G401.6 (cell line): Measurements from ENCODE around the gene MYOG.

ENCODE experiments used
- FAIRE-seq: peaks from 2 replicates; lab custom pipeline; 2012; peaks lifted over from hg19 to GRCh38; lab: Jason Lieb, UNC

The MYOG gene

DNA sequence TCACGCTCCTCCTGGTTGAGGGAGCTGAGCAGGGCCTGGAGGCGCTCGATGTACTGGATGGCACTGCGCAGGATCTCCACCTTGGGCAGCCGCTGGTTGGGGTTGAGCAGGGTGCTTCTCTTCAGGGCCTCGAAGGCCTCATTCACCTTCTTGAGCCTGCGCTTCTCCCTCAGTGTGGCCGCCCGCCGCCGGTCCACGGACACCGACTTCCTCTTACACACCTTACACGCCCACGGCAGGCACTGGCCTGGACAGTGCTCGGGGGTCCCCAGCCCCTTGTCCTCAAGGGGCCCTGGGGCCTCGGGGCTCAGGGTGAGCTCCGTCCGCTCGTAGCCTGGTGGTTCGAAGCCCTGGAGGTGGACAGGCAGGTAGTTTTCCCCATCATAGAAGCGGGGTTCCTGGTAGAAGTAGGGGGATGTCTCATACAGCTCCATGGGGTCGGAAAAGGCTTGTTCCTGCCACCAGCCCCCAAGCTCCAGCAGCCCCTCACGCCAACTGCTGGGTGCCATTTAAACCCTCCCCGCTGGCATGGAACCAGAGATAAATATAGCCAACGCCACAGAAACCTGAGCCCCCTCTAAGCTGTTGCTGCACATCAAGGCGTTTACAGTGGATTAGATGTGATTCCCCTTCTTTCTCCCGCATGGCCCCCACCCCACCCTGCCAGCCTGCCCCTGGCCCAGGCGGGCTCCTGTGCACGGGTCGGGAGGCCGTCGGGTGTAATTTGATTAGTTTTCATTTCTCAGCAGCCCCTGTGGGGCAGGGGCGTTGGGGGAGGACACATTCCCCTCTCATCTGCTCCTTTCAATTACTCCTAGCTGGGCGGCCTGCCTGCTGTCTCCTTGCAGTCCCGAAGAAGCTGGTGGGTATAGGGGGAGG, at the start of gene MYOG:
Gene MYOG (minus strand): TSS at position 485 of the 879 bp plus-strand sequence. CDS start 51 bp downstream, at position 434.
- no peak for FAIRE-seq

DNA sequence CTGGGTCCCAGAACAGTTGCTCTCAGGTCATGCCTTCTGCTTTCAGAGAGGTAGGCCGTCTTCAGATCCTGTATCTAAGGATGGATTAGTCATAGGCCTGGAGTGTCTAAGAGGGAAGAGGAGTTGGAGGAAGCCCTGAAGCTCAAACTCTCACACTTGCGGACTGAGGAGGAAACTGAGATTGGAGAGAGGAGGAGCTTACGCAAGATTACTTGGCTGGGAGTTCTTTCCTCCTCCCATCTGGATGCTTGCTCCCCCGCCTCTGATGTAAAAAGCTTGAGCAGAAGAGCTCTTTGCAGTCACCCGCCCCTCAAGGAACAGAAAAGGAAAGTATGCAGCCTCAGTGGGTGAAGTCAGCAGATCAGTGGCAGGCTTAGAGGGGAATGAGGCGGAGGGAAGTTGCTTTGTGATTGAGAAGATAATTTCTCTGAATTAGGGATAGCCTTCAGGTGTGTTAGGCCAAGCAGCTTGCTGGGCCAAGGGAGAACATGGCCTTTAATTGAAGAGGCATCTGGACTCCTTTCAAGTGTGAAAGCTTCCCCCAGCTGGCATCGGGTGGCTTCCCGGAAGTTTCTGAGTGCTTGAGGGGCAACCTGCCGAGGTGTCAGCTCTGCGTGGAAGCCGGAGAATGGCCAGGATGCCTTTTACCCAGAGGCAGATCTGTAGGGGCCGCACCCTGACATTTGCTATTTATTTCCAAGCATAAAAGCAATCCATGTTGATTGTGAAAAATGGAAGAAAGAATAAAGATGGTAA, 48.3 kb upstream of the MYOG start:
- no peak for FAIRE-seq

DNA sequence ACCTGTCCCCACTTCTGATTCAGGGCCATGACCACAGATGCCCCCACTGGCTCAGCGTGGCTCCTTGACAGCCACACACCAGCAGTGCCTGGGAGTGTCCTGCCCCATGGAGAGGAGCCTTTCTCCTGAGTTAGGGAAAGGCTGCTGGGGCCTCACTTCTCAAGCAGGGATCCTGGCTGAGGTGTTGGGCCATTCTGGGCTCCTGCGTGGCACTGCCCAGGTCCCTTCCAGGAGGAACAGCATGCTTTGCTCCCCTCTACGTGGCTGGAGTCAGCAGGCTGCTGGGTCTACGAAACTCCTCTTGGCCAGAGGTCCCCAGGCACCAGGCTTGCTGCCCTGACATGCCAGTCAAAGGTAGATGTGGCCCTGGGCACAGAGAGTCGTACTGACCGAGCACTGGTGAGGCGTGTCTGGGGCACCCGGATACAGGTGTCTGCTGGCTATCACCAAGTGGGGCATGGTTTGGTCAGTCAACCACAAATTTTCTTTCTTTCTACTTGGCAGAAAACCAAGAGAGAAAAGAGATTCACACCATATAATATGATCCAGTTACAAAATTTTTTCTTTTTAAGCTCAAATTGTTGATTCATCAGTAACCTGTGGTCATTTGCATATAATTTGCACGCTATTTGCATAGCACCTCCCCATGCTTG, 45.9 kb upstream of the MYOG start:
- FAIRE-seq: no peak

DNA sequence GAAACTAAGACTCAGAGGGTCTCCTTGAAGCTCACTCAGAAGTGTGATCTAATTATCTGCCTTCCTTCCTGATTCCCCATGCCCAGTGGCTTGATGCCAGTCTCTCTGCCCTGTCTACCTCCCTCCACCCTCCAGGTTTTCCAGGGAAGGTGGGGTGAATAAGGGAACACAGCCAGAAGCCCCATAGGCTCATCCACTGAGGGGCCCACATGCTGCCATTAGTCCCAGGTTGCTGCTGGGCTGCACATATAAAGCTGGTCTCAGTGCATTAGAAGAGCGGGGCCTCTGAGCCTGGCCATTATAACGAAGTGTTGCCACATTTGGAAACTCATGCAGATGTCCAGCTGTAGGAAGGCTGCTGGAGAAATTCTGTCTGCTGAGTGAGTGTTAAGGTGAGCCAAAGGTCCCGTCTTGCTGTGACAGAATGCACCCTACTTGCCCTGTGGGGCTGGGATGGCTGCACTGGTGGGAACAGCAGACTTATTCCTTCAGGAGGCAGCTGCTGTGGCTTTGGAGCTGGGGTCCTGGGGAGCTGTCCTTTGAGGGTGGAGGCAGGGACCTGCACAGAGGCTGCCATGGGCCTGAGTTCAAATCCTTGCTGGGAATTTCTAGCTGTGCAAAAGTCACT, 44.7 kb upstream of the MYOG start:
- no peak for FAIRE-seq

DNA sequence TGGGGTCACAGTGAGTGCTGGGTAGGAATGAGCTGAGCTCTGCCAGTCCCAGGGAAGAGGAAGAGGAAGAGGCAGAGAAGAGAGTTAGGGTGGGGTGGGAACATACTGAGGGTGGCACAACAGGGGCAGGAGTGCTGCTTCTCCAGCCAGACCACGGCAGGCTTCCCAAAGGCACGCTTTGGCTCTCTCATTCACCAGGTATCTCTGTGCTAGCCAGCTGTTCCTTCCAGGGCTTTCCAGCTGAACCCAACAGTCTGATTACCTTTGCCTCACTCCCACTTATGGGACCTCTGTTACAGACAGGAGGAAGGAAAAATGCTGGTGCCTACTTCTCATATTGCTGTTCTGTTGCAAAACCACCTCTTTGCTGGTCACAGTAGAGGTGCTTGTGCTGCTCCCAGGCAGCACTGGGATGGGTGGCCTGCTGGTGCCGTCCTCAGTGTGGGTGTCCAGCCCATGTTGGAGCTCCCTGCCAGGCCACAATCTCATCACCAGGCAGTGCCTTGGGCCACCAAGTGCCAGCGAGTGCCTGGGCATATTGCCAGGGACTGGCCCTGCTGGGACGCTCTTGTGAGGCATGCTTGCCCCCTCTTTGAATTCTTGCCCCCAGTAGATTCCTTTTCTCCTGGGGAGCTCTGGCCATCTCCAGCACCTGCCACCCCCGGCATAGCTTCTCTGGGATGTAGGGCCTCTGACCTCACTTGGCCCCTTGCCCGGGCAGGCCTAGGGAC, 43.9 kb upstream of the MYOG start:
- no peak for FAIRE-seq

DNA sequence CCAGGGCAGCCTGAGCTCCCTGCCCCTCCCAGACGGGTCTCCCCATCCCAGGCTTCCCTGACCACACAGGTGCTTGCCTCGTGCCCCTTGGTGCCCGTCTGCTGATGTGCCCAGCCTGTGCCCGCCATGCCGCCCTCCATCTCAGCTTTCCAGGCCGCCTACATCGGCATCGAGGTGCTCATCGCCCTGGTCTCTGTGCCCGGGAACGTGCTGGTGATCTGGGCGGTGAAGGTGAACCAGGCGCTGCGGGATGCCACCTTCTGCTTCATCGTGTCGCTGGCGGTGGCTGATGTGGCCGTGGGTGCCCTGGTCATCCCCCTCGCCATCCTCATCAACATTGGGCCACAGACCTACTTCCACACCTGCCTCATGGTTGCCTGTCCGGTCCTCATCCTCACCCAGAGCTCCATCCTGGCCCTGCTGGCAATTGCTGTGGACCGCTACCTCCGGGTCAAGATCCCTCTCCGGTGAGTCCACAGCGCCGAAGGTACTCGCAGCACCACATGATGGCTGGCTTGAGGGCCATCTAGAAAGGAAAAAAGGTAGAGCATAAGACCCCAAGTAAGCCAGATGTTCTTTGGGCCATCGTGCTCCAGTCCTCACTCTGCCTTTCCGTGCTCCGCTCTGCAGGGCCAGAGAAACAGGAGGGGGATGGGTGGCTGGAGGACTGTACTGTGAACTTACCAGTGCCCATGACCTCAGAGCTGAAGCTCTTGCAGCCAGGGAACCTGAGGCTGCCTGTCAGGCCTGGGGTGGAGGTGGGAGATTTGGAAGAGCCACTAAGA, 43.1 kb upstream of the MYOG start:
- FAIRE-seq: no peak

DNA sequence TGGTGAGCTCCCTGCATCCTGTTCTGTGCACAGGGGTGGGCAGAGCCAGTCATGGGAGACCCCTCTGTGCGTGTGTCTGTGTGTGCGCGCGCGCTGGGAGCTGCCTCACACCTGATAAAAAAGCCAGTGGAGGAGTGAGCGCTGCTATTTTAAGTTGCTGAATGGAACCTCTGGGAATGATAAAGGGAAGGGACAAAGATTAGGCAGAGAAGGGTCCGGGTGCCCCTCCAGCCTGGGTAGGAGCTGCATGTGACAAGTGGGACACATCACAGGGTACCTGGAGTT, 42.6 kb upstream of the MYOG start:
- FAIRE-seq: no peak

DNA sequence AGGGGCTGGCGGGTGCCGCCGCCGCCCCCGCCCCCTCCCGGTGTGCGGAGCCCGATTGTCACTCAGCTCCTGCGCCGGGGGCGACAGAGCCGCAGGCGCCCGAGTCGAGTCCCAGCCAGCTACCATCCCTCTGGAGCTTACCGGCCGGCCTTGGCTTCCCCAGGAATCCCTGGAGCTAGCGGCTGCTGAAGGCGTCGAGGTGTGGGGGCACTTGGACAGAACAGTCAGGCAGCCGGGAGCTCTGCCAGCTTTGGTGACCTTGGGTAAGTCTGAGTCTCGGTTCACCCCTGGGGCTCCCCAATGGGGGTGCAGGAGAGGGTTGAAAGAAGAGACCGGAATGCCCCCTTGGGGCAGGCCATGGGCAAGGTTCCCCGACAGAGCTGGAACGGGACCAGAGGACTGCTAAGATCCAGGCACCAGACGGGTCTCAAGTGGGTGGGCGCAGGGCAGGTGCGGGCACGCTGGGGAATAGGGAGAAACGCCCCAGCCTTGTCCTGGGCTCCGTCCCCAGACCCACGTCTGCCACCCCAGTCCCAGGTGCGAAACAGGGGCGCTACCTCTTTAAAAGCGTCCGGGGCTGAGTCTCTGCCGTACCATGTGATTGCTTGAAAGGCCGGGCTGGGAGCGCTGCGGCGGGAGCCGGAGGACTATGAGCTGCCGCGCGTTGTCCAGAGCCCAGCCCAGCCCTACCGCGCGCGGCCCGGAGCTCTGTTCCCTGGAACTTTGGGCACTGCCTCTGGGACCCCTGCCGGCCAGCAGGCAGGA, 42.0 kb upstream of the MYOG start, which contains the start of gene ADORA1:
Gene ADORA1 (plus strand): TSS at position 61 of the 765 bp plus-strand sequence. CDS start 1,116 bp downstream, outside the sequence.
- FAIRE-seq: no peak

DNA sequence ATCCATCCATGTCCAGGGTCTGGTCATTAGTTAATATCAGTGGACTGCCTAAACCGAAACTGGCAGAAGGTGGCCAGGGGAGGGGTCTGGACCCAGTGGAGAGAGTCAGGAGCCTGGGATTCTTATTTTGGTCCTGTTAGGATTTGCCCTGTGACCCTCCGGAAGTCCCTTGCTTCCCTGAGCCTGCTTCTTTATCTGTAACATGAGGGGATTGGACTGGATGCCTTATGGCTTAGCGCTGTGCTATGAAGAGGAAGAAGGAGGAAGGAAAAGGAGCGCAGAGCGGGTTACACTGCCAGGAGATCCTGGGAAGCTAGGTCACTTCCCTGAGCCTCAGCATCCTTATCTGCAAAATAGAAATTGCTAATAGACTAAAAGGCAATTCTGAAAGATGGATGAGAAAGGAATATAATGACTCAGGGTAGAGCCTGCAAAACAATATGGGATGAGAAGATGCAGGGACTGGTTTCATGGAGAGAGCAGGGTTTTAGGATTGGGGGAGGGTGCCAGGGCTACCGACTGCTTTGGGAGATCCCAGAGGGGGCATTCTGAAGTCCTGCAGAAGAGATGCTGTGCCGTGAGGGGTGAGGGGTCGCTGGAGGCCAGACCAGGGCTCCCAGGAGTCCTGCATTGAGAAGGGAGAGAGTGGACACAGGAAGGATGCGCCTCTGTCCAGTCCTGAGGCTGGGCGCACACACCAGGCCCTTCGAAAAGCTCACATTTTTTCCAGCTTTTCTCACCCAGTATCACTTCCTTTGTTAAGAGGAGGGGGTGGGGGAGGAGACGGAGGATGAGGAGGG, 41.3 kb upstream of the MYOG start:
- FAIRE-seq: no peak

DNA sequence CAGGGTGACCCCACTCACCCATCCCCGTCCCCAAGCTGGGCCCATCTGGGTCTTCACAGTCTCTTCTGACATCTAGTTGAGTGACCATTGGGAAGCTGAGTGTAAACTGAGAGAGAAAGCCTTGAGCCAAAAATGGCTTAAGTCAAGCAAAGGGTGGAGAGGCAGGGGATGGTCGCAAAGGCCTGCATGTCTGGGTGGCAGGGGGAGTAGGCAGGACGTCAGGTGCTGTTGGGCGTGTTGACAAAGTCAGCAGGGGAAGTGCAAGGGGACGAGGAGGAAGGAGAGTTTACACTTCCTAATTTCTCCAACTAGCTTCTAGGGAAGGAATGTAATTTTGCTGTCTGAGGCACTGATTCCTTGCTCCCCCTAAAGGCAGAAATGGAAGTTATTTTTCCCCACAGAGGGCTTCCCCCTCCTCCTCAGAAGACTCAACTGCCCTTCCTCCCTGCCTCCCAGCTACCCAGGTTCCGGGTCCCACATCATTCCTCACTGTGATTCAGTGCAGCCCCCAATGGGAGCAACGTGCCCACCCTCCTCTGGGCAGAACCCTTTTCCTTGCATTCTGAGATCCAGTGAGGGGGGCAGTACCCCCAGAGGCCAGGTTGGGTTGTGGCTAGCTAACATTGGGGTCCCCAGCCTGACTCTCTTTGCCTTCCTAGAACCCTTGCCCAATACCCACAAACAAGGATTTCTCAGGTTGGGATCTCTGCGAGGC, 40.5 kb upstream of the MYOG start:
- no peak for FAIRE-seq

DNA sequence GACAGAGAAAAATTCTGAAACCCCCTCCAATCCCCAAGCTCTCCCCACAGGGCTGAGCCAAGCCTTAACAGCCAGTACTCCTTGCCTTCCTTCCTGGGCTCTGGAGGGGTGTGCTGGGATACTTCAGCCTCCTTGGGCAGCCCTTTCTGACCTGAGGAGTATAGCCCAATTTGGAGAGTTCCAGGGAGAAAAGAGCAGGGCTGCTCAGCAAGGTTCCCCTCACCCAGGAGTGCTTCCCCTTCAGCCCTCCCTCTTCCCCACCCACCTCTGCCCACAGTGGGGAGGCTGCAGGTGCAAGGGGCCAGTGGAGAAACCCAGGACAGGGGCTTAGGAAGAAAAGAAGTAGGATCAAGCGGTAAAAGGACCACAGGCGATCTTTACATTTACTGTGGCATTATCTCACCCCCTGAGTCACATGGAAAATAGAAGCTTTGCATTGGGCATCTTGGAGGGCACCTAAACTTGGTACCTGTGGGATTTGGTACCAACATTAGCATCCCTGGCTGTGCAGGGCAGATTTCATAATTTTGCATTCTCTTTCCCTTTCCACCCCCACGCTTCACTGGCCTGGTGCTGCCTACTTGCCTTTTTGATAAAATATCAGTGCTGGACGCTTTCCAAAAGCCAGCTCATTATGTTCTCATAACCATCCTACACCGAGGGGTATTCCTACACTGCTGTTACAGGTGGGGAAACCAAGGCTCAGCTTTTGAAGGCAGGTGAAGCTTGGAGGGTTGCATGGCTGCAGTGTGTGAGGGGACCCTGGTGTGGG, 38.9 kb upstream of the MYOG start:
- FAIRE-seq: no peak

DNA sequence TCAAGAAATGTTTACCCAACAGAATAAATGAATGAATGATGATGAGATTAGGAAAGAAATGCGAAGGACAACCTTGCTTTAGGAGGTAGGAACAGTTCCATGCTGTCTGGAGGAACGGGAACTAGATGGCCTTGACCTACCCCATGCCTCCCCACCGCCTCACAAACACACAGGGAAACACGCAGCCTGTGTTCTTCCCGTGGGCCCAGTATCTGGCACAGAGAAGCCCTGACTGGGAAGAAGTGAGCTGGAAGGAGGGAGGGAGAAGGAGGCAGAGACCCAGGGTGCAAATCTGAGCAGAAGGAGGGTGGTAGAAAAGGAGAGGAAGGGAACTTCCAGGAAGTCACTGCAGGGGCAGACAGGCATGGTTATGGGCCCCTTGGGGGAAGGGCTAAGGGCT, 38.2 kb upstream of the MYOG start:
- FAIRE-seq: no peak

DNA sequence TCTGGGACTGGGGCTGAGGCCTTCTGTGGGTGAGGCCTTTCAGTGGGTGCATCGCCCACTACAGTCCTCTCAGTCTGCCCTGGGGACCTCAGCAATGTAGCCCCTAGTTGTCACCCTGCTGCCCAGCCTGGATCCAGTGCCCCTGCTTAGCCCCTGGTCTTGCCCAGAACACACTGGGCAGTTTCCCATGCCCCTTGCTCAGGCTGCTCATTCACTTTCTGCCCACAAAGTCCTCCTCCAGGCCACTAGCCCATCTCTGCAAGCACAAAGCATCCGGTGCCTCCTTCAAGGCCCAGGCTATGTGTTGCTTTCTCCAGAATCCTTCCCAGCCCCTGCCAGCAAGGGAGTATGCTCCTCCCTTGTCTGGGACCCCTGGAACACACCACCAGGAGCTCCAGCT, 36.3 kb upstream of the MYOG start:
- FAIRE-seq: no peak

DNA sequence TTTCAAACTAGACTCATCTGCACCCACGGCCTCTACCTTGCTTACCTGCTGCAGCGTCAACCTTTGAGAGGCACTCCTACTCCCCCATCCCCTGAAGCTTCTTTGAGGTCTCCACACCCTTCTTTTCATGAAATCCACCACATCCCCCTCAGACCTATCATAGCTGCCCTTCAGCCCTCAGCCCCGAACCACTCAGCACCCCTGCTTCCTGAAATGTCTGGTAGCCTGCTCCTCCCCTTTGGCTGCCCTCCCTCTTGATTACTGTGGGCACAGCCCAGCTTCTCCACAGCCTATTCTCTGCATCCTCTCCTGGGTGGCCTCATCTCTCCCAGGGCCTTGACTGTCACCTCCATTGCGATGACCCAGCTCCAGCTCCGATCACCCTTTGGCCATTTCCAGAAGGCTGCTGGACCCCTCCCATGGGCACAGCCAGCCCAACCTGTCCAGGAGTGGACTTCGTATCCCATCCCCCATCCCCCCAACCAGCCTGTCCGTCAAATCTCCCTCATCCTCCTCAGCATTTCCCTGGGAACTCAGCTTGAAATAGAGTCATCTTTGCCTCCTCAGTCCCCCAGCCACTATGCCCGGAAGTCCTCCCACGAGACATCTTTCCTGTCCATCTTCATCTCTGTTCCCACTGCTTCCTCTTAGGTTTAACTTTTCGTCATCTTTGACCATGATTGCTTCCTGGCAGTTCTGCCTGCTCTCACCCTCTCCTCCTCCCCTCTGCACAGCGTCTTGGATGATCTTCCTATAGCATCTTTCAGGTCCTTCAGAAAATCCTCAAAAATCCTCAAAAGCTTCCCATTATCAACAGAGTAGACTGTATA, 35.6 kb upstream of the MYOG start:
- FAIRE-seq: no peak

DNA sequence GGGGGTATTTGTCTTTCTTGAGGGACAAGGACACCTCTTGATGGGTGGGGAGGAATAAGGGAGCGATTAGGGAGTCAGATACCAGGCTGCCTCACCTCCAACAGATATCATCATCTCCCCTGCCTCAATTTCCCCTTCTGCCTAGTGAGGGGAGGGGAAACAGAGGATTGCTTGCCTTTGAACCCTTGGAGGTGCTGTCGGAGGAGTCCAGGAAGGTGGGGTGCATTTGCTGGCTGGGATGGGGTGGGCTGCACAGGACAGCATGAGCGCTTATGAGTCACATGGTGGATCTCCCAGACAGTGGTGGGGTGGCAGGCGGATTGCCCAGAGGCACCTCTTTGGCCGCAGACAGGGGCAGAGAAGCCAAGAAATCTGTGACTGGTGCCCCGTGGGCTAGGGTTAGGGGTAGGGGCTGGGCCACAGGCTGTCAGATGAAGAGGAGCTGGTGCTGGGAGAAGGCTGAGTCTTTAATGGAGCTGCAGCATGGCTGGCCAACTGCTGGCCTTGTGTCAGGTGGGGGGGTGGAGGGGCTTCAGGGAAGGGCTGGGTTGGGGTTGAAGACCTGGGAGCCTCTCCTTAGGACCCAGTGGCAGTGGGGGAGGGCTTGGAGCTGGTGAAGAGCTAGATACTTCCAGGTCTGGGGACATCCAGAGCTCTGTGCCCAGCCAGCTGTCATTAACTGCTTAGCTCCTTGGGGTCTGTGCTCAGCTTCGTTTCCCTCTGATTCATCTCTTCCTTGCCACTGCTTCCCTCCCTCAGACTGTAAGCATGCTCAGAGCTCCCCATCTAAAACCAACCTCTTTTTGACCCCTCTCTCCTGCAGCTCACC, 34.7 kb upstream of the MYOG start:
- FAIRE-seq: no peak
